Measurements from ENCODE around the gene INMT. TPM values are rescaled to one million over a fixed set of nuclear protein-coding genes. Genes with fewer than 3 reads are reported as not detected.

Gene INMT
- total and polyA plus RNA-seq, 2 of the 8 experiments (the other 6 are each of a cell fraction or from before 2014, with no cell fraction given): 0.60 to 0.94 TPM

DNA sequence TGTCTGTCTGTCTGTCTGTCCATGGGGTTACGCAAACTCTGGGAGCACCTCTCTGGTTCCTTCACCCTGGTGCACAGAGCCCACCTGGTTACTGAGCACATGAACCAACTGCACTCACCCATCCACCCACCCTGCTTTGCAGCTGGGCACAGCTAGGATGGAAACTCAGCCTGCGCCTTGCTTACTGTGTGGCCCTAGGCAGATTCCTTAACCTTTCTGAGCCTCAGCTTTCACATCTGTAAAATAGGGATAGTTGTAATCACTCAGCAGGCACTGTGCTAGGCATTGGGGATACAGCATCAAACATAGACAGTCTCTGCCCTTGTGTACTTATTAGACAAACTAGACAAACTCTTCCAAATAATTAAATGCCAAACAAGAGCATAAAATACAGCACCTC lies 21.8 kb upstream of the INMT start:
- H3K79me2 ChIP-seq (ENCODE audit: control insufficient read depth in 1 of 2, insufficient read depth in 2 of 2, low read length in 2 of 2): no peaks in the 10 kb centered on the region
- no peak overlapping the region for H3K9ac ChIP-seq (replicated peaks in 1 of 4; ENCODE audit: extremely low read depth in 1 of 4, low read depth in 3 of 4, low read length in 3 of 4)
- H2BK20ac ChIP-seq (ENCODE audit: low read length): no peak overlapping the region
- H3K4ac ChIP-seq (replicated peaks; ENCODE audit: insufficient read length, low read depth, low read length): no peak overlapping the region
- CTCF ChIA-PET (ENCODE audit: partially characterized antibody): interaction anchor here (0.9 to 2.0 kb wide), 6 partner anchors 10 to 80 kb away, joined by 3 to 18 read pairs (median 4); no protein-coding TSS in a partner anchor
- POLR2A ChIA-PET (ENCODE audit: partially characterized antibody): interaction anchor here (0.9 to 1.9 kb wide), 2 partner anchors 9 to 10 kb away, joined by 3 to 7 read pairs; no protein-coding TSS in a partner anchor
- H2BK15ac ChIP-seq (ENCODE audit: low read length): no peak overlapping the region
- H3K14ac ChIP-seq (ENCODE audit: insufficient read length): no peak overlapping the region
- WGBS, 2 experiments (ENCODE audit: extremely low coverage in 1 of 2, insufficient coverage in 1 of 2, insufficient read length in 1 of 2, insufficient replicate concordance in 2 of 2, low coverage in 1 of 2, low lambda C conversion rate in 2 of 2, missing lambda C conversion rate in 1 of 2): 100% methylated on average over 2 of the region's 2 CpGs; no CpG with 5 or more reads in 1 of the 2 experiments
- H2BK12ac ChIP-seq (ENCODE audit: low read depth, low read length): no peak overlapping the region
- H3K23ac ChIP-seq (ENCODE audit: insufficient read length): no peak overlapping the region
- H3K79me1 ChIP-seq (ENCODE audit: low read depth, low read length): no peaks in the 10 kb centered on the region; the same call in 1 of the 2 replicates
- no peak overlapping the region for H3K4me2 ChIP-seq (ENCODE audit: insufficient read depth in 1 of 2, low read depth in 2 of 2, low read length in 2 of 2)
- H3K4me1 ChIP-seq (replicated peaks in 1 of 4; ENCODE audit: control insufficient read depth in 3 of 4, insufficient read depth in 4 of 4, low read length in 3 of 4): peaks cover 0 to 23% (median 11%) of the 10 kb centered on the region in 4 experiments; a peak in 6 of 7 replicates
- no peak overlapping the region for H2AFZ ChIP-seq (ENCODE audit: low read length)
- H2AK5ac ChIP-seq (ENCODE audit: low read depth, low read length): no peak overlapping the region
- no peaks in the 10 kb centered on the region; a peak in 2 of 7 replicates for H3K27me3 ChIP-seq (replicated peaks in 1 of 4; ENCODE audit: control insufficient read depth in 3 of 4, extremely low read depth in 1 of 4, insufficient read depth in 3 of 4, low read length in 3 of 4)
- no peak overlapping the region for H3K4me3 ChIP-seq (ENCODE audit: extremely low read depth in 1 of 4, insufficient read depth in 2 of 4, low read depth in 3 of 4, low read length in 4 of 4)
- H4K8ac ChIP-seq (ENCODE audit: extremely low read depth, insufficient read depth, low read length): peak overlapping the region; percentile 45; the same call in 1 of the 2 replicates
- H2BK5ac ChIP-seq (ENCODE audit: low read depth, low read length): no peak overlapping the region
- H3K18ac ChIP-seq (ENCODE audit: extremely low read depth, low read length): no peak overlapping the region
- H4K20me1 ChIP-seq (replicated peaks in 1 of 2; ENCODE audit: control insufficient read depth in 1 of 2, insufficient read depth in 2 of 2, low read length in 2 of 2): no peaks in the 10 kb centered on the region
- FAIRE-seq: no peak
- H4K91ac ChIP-seq (replicated peaks; ENCODE audit: insufficient read length, low read length): no peak overlapping the region
- H3K9me3 ChIP-seq (ENCODE audit: insufficient read depth in 2 of 2, low read depth in 1 of 2, low read length in 1 of 2): no peaks in the 10 kb centered on the region
- no peaks in the 10 kb centered on the region for H3K36me3 ChIP-seq (ENCODE audit: control insufficient read depth in 2 of 4, insufficient read depth in 4 of 4, low read length in 3 of 4)
- H3K27ac ChIP-seq (ENCODE audit: low read depth, low read length): no peak overlapping the region
- H4K5ac ChIP-seq (ENCODE audit: insufficient read length, low read depth, low read length): no peak overlapping the region
- no peak overlapping the region for H2BK120ac ChIP-seq (replicated peaks; ENCODE audit: low read depth, low read length)
- no peak for DNase-seq (ENCODE audit: low read depth in 1 of 2, low spot score in 2 of 2)
- no peak for TF ChIP-seq CREB1 (IDR thresholded peaks at IDR 0.05)
- no peak for TF ChIP-seq SUZ12 (IDR thresholded peaks at IDR 0.05; ENCODE audit: low read length)
- TF ChIP-seq CEBPB (IDR thresholded peaks at IDR 0.05; ENCODE audit: low read depth, low read length): no peak
- TF ChIP-seq, protein P1, sequence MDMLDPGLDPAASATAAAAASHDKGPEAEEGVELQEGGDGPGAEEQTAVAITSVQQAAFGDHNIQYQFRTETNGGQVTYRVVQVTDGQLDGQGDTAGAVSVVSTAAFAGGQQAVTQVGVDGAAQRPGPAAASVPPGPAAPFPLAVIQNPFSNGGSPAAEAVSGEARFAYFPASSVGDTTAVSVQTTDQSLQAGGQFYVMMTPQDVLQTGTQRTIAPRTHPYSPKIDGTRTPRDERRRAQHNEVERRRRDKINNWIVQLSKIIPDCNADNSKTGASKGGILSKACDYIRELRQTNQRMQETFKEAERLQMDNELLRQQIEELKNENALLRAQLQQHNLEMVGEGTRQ (IDR thresholded peaks at IDR 0.05; ENCODE audit: low read length): no peak
- no peak for TF ChIP-seq SP1 (IDR thresholded peaks at IDR 0.05; ENCODE audit: low read depth, low read length)
- TF ChIP-seq CBX5 (IDR thresholded peaks at IDR 0.05; ENCODE audit: low read depth, low read length): no peak
- TF ChIP-seq SRF (IDR thresholded peaks at IDR 0.05; ENCODE audit: low read depth, low read length): no peak
- TF ChIP-seq NANOG (IDR thresholded peaks at IDR 0.05; ENCODE audit: insufficient read depth, low read depth, low read length, poor library complexity, severe bottlenecking): no peak
- no peak overlapping the region for H3K56ac ChIP-seq (replicated peaks; ENCODE audit: insufficient read length, low read depth, low read length)
- no peaks in the 10 kb centered on the region for H3K23me2 ChIP-seq (ENCODE audit: low read depth, low read length)
